HCT116 (cell line): Measurements from ENCODE around the gene GRK5. TPM values are rescaled to one million over a fixed set of nuclear protein-coding genes. Genes with fewer than 3 reads are reported as not detected.

Experiments used
- ATAC-seq: fragments of 200-7000 bp; cut with Tn5 transposase; 2 replicates; pipeline ENCODE4 v1.9.1; 2020; ENCODE audit warnings: mild to moderate bottlenecking, moderate library complexity
- BruUV-seq: library from RNA; stranded (reverse); fragments of 400-500 nt; replicated peaks from 2 replicates; lab custom pipeline; 2021; lab: Mats Ljungman, UMichigan
- CTCF ChIA-PET: fragments of 300-600 bp; sonication (Branson Sonifier 250); formaldehyde crosslinking; loops from one replicate; lab custom pipeline; 2021; ENCODE audit warnings: antibody characterized with exemption; lab: Charles Lee
- POLR2A ChIA-PET: fragments of 300-600, 350-600 bp; sonication (Branson Sonifier 250); formaldehyde crosslinking; loops from one replicate; lab custom pipeline; 2021; ENCODE audit warnings: antibody characterized with exemption; lab: Charles Lee
- RAD21 ChIA-PET, 2 experiments: fragments of 300-600 bp; sonication (Branson Sonifier 250); formaldehyde crosslinking; loops; one replicate each; lab custom pipeline; 2023; ENCODE audit warnings: low total read pairs in 2 of 2; ENCODE audit not compliant: uncharacterized antibody in 2 of 2, unreplicated experiment in 2 of 2, low non-redundant PET in 1 of 2; lab: Charles Lee
- DNase-seq: peaks from one replicate; pipeline ENCODE4 v3.0.0-alpha.2; 2010; ENCODE audit warnings: low read depth, low spot score
- H2AFZ ChIP-seq: fragments of 200-600 bp; shearing (Covaris generic), sonication (generic); 2 replicates; pipeline ENCODE4 v1.6.1; 2017; ENCODE audit warnings: low read depth, mixed run types, mixed read lengths, antibody characterized with exemption, low read length; ENCODE audit not compliant: poor library complexity, severe bottlenecking
- H3K27ac ChIP-seq: 2 replicates; pipeline ENCODE4 v1.5.1; 2012; ENCODE audit warnings: low read depth, low read length
- H3K27me3 ChIP-seq: fragments of 200-600 bp; sonication (generic); 2 replicates; pipeline ENCODE4 v1.6.1; 2016; ENCODE audit warnings: mixed run types, low read length, mixed read lengths; ENCODE audit not compliant: insufficient read depth
- H3K36me3 ChIP-seq, 2 experiments: fragments of 200-500 bp in 1 of 2; fragments of 200-600 bp in 1 of 2; sonication (Bioruptor generic) in 1 of 2; sonication (generic) in 1 of 2; 2 replicates each; pipeline versions ENCODE4 v1.5.1 to v1.6.1; 2014 to 2016; ENCODE audit warnings: low read length in 2 of 2, inconsistent platforms in 1 of 2, mixed read lengths in 1 of 2, mixed run types in 1 of 2; ENCODE audit not compliant: insufficient read depth in 2 of 2, control insufficient read depth in 1 of 2
- H3K4me1 ChIP-seq, 2 experiments: fragments of 200-600 bp in 1 of 2; sonication (generic) in 1 of 2; 2 replicates each; pipeline versions ENCODE4 v1.5.1 to v1.6.1; 2012 to 2017; ENCODE audit warnings: low read length in 2 of 2, inconsistent platforms in 1 of 2, mild to moderate bottlenecking in 1 of 2, mixed read lengths in 1 of 2, mixed run types in 1 of 2, moderate library complexity in 1 of 2; ENCODE audit not compliant: insufficient read depth in 2 of 2, control insufficient read depth in 1 of 2
- H3K4me2 ChIP-seq: fragments of 200-600 bp; sonication (generic); 2 replicates; pipeline ENCODE4 v1.6.1; 2017; ENCODE audit warnings: mixed run types, low read length, mixed read lengths
- H3K4me3 ChIP-seq, 2 experiments: fragments of 200-600 bp in 1 of 2; sonication (generic) in 1 of 2; replicated peaks in 1 of 2; 2 replicates each; pipeline ENCODE4 v1.5.1; 2011 to 2016; ENCODE audit warnings: low read length in 2 of 2, control low read depth in 1 of 2, low read depth in 1 of 2, mild to moderate bottlenecking in 1 of 2, mixed read lengths in 1 of 2, mixed run types in 1 of 2
- H3K79me2 ChIP-seq: fragments of 200-600 bp; sonication (generic); 2 replicates; pipeline ENCODE4 v1.6.1; 2017; ENCODE audit warnings: mild to moderate bottlenecking, mixed run types, low read length, moderate library complexity, mixed read lengths; ENCODE audit not compliant: insufficient read depth
- H3K9ac ChIP-seq: fragments of 200-600 bp; sonication (generic); 2 replicates; pipeline ENCODE4 v1.6.1; 2016; ENCODE audit warnings: low read length, mixed read lengths
- H3K9me2 ChIP-seq: fragments of 200-600 bp; sonication (generic), shearing (Covaris generic); 2 replicates; pipeline ENCODE4 v1.6.1; 2017; ENCODE audit warnings: mixed run types, mild to moderate bottlenecking, moderate library complexity; ENCODE audit not compliant: insufficient read depth
- H3K9me3 ChIP-seq, 2 experiments: fragments of 200-500 bp in 1 of 2; fragments of 200-600 bp in 1 of 2; sonication (Bioruptor generic) in 1 of 2; sonication (generic) in 1 of 2; 2 replicates each; pipeline ENCODE4 v1.6.1; 2014 to 2017; ENCODE audit warnings: low read length in 2 of 2, mixed read lengths in 2 of 2, inconsistent platforms in 1 of 2, low read depth in 1 of 2, mild to moderate bottlenecking in 1 of 2, mixed run types in 1 of 2, moderate library complexity in 1 of 2; ENCODE audit not compliant: control insufficient read depth in 1 of 2, insufficient read depth in 1 of 2
- H4K20me1 ChIP-seq: fragments of 200-600 bp; sonication (generic), shearing (Covaris generic); 2 replicates; pipeline ENCODE4 v1.6.1; 2017; ENCODE audit warnings: mixed run types, mild to moderate bottlenecking, moderate library complexity; ENCODE audit not compliant: insufficient read depth
- ATF3 ChIP-seq: IDR thresholded peaks from 2 replicates; pipeline ENCODE4 v1.6.1; 2012
- CBX3 ChIP-seq: IDR thresholded peaks from 2 replicates; pipeline ENCODE4 v1.6.1; 2012; ENCODE audit warnings: low read depth
- CEBPB ChIP-seq: IDR thresholded peaks from 2 replicates; pipeline ENCODE4 v1.6.1; 2012; ENCODE audit warnings: low read depth
- EGR1 ChIP-seq: IDR thresholded peaks from 2 replicates; pipeline ENCODE4 v1.6.1; 2012; ENCODE audit warnings: low read depth
- ELF1 ChIP-seq: IDR thresholded peaks from 2 replicates; pipeline ENCODE4 v1.6.1; 2012; ENCODE audit warnings: low read depth, borderline replicate concordance
- EZH2 ChIP-seq: fragments of 200-600 bp; sonication (generic); IDR thresholded peaks from 2 replicates; pipeline ENCODE4 v1.6.1; 2017; ENCODE audit warnings: antibody characterized with exemption, mixed run types
- EZH2phosphoT487 ChIP-seq: fragments of 200-600 bp; IDR thresholded peaks from 2 replicates; pipeline ENCODE4 v1.6.1; 2018; ENCODE audit warnings: antibody characterized with exemption, borderline replicate concordance
- FOSL1 ChIP-seq: IDR thresholded peaks from 2 replicates; pipeline ENCODE4 v1.6.1; 2012; ENCODE audit warnings: low read depth
- JUND ChIP-seq: IDR thresholded peaks from 2 replicates; pipeline ENCODE4 v1.6.1; 2012
- MAX ChIP-seq: IDR thresholded peaks from 2 replicates; pipeline ENCODE4 v1.6.1; 2012
- POLR2AphosphoS5 ChIP-seq: IDR thresholded peaks from 2 replicates; pipeline ENCODE4 v1.6.1; 2011; ENCODE audit warnings: mild to moderate bottlenecking, low read depth, low read length, moderate library complexity
- SIN3A ChIP-seq: IDR thresholded peaks from 2 replicates; pipeline ENCODE4 v1.6.1; 2012; ENCODE audit warnings: low read depth
- SP1 ChIP-seq: IDR thresholded peaks from 2 replicates; pipeline ENCODE4 v1.6.1; 2012; ENCODE audit warnings: low read depth
- SRF ChIP-seq: IDR thresholded peaks from 2 replicates; pipeline ENCODE4 v1.6.1; 2012; ENCODE audit warnings: low read depth
- YY1 ChIP-seq: IDR thresholded peaks from 2 replicates; pipeline ENCODE4 v1.6.1; 2011; ENCODE audit warnings: low read length, low read depth, moderate library complexity, mild to moderate bottlenecking; ENCODE audit not compliant: insufficient replicate concordance; ENCODE audit errors: extremely low read depth
- ZBTB33 ChIP-seq: IDR thresholded peaks from 2 replicates; pipeline ENCODE4 v1.6.1; 2011; ENCODE audit warnings: mild to moderate bottlenecking, low read length, moderate library complexity; ENCODE audit not compliant: insufficient replicate concordance; ENCODE audit errors: extremely low read depth
- ZNF274 ChIP-seq: fragments of 200-500 bp; sonication (Bioruptor generic); IDR thresholded peaks from 2 replicates; pipeline ENCODE4 v1.6.1; 2014; ENCODE audit warnings: mild to moderate bottlenecking, low read depth, low read length, inconsistent platforms
- intact Hi-C: fragments of 100-400 bp; cut with micrococcal nuclease; formaldehyde crosslinking; loops from 2 replicates; pipeline ENCODE4 v1.10.0; 2022
- total RNA-seq: library from RNA; stranded (reverse); gene quantifications from one replicate; pipeline ENCODE4 v1.2.1, GENCODE V29; 2021; ENCODE audit not compliant: unreplicated experiment
- TF ChIP-seq, protein P1 (sequence below): IDR thresholded peaks from 2 replicates; pipeline ENCODE4 v1.6.1; 2012; ENCODE audit warnings: low read depth

Gene GRK5
- total RNA-seq, 1 experiment from 2014 or later: 7.3 TPM

DNA sequence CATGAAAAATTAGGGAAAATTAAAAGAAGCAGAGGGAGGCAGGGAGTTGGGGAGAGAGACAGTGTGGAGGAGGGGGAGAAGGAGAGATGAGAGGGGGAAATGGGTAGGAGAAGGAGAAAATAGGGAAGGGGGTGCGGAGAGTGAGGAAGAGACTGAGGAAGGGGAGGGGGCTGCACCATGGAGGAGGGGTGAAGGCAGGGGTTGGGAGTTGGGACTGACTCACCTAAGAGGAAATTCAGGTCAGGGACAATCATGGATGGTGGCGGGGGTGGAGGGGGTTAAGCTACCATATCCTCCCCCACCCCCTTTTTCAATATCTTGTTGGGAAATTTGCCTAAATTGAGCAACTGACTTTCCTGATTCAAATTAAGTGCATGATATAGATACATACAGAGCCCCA is 8.0 kb downstream of the GRK5 start:
- Histone ChIP-seq H3K4me2 (no peak overlapping the region), H3K27me3 (no peaks in the 10 kb centered on the region), H3K9ac (no peak overlapping the region), H3K9me2 (no peaks in the 10 kb centered on the region), H3K27ac (no peak overlapping the region), H3K79me2 (no peaks in the 10 kb centered on the region), H2AFZ (no peak overlapping the region), H3K36me3 (no peaks in the 10 kb centered on the region), H3K4me3 (no peak overlapping the region), H3K9me3 (no peaks in the 10 kb centered on the region), H3K4me1 (no peaks in the 10 kb centered on the region), H4K20me1 (no peaks in the 10 kb centered on the region)
- ChIA-PET RAD21 (no interaction called here), POLR2A (no interaction called here), CTCF (interaction anchor here (0.7 to 1.9 kb wide), 2 partner anchors 8 to 499 kb away, joined by 4 to 9 read pairs; partner anchors contain the start of gene GRK5)
- intact Hi-C loops: no loop called here
- TF ChIP-seq EGR1 (no peak), ZBTB33 (no peak), SIN3A (no peak), SRF (no peak), ELF1 (no peak), CEBPB (no peak), ZNF274 (no peak), ATF3 (no peak), YY1 (no peak), EZH2phosphoT487 (no peak), EZH2 (no peak), POLR2AphosphoS5 (no peak), FOSL1 (no peak), CBX3 (no peak), SP1 (no peak), MAX (no peak), JUND (no peak)
- TF ChIP-seq, protein P1, sequence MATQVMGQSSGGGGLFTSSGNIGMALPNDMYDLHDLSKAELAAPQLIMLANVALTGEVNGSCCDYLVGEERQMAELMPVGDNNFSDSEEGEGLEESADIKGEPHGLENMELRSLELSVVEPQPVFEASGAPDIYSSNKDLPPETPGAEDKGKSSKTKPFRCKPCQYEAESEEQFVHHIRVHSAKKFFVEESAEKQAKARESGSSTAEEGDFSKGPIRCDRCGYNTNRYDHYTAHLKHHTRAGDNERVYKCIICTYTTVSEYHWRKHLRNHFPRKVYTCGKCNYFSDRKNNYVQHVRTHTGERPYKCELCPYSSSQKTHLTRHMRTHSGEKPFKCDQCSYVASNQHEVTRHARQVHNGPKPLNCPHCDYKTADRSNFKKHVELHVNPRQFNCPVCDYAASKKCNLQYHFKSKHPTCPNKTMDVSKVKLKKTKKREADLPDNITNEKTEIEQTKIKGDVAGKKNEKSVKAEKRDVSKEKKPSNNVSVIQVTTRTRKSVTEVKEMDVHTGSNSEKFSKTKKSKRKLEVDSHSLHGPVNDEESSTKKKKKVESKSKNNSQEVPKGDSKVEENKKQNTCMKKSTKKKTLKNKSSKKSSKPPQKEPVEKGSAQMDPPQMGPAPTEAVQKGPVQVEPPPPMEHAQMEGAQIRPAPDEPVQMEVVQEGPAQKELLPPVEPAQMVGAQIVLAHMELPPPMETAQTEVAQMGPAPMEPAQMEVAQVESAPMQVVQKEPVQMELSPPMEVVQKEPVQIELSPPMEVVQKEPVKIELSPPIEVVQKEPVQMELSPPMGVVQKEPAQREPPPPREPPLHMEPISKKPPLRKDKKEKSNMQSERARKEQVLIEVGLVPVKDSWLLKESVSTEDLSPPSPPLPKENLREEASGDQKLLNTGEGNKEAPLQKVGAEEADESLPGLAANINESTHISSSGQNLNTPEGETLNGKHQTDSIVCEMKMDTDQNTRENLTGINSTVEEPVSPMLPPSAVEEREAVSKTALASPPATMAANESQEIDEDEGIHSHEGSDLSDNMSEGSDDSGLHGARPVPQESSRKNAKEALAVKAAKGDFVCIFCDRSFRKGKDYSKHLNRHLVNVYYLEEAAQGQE: no peak
- ATAC-seq: no peak
- no peak for DNase-seq
- no TSS peak for BruUV-seq
